ENCODE results near the gene TRAIP. TPM values are rescaled to one million over a fixed set of nuclear protein-coding genes. Genes with fewer than 3 reads are reported as not detected.
"Not testable (repeated sequence)": the region's sequence is repeated elsewhere in the genome, so short reads cannot be mapped to it uniquely, and the experiment has no call there.

TRAIP gene
- total RNA-seq, 8 experiments from 2014 or later: 0.66 to 15.3 (median 3.7) TPM

- in situ Hi-C loops (cut with MboI; ENCODE audit: low pct_unique_long_range_greater_than_20kb in 2 of 9, low sequenced_read_pairs in 9 of 9, unreplicated experiment in 9 of 9): no loop called here
- Histone ChIP-seq H3K4me3 (no peak overlapping the region), H3K27ac (peak overlapping the region; percentile 45 to 84), H3K4me1 (replicated peaks in 1 of 2) (peaks cover 22 to 25% of the 10 kb centered on the region in 2 donors)
- no peak for ATAC-seq (replicated peaks in 6 of 8)
- 14 to 90% (median 79%) methylated on average over 1 to 4 of the region's 4 CpGs; no CpG with 5 or more reads in 6 of the 10 experiments for WGBS, 10 experiments
These were observed 64.8 kb downstream of the TRAIP start for GRCh38 chr3:49791571-49791970.

- peak in 5 of 8 experiments; percentile 18 to 44 (median 34) for ATAC-seq (replicated peaks in 6 of 8)
- in situ Hi-C loops (cut with MboI; ENCODE audit: low pct_unique_long_range_greater_than_20kb in 2 of 9, low sequenced_read_pairs in 9 of 9, unreplicated experiment in 9 of 9): no loop called here
- H3K27ac ChIP-seq: peak overlapping the region; percentile 45 to 84
- H3K4me1 ChIP-seq (replicated peaks in 1 of 2): peaks cover 22 to 25% of the 10 kb centered on the region in 2 donors
- WGBS, 10 experiments: 0 to 100% (median 59%) methylated on average over 1 to 8 of the region's 9 CpGs; no CpG with 5 or more reads in 1 of the 10 experiments
- H3K4me3 ChIP-seq: no peak overlapping the region
These were observed 65.5 kb downstream of the TRAIP start for GRCh38 chr3:49790626-49791411.

- WGBS, 10 experiments: 67 to 100% (median 100%) methylated on average over 1 to 2 of the region's 2 CpGs; no CpG with 5 or more reads in 4 of the 10 experiments
- no peak overlapping the region for H3K4me3 ChIP-seq
- in situ Hi-C loops (cut with MboI; ENCODE audit: low pct_unique_long_range_greater_than_20kb in 2 of 9, low sequenced_read_pairs in 9 of 9, unreplicated experiment in 9 of 9): no loop called here
- ATAC-seq (replicated peaks in 6 of 8): no peak
- no peak overlapping the region for H3K27ac ChIP-seq
- H3K4me1 ChIP-seq (replicated peaks in 1 of 2): peaks cover 29 to 33% of the 10 kb centered on the region in 2 donors
These were observed 68.3 kb downstream of the TRAIP start for GRCh38 chr3:49788056-49788455.

GRCh38 chr3:49787536-49787935 lies 68.8 kb downstream of the TRAIP start:
- no peak overlapping the region for H3K27ac ChIP-seq
- 67 to 100% (median 100%) methylated on average over 1 to 4 of the region's 5 CpGs; no CpG with 5 or more reads in 3 of the 10 experiments for WGBS, 10 experiments
- no peak for ATAC-seq (replicated peaks in 6 of 8)
- H3K4me3 ChIP-seq: no peak overlapping the region
- in situ Hi-C loops (cut with MboI; ENCODE audit: low pct_unique_long_range_greater_than_20kb in 2 of 9, low sequenced_read_pairs in 9 of 9, unreplicated experiment in 9 of 9): no loop called here
- peaks cover 29 to 33% of the 10 kb centered on the region in 2 donors for H3K4me1 ChIP-seq (replicated peaks in 1 of 2)

GRCh38 chr3:49787182-49787464 lies 69.2 kb downstream of the TRAIP start:
- Histone ChIP-seq H3K4me1 (replicated peaks in 1 of 2) (peaks cover 29 to 33% of the 10 kb centered on the region in 2 donors), H3K4me3 (peak overlapping the region in 2 of 5 donors; percentile 96), H3K27ac (peak overlapping the region; percentile 90 to 96)
- WGBS, 10 experiments: 80 to 100% (median 100%) methylated on average over 1 to 2 of the region's 3 CpGs; no CpG with 5 or more reads in 2 of the 10 experiments
- in situ Hi-C loops (cut with MboI; ENCODE audit: low pct_unique_long_range_greater_than_20kb in 2 of 9, low sequenced_read_pairs in 9 of 9, unreplicated experiment in 9 of 9): no loop called here
- ATAC-seq (replicated peaks in 6 of 8): no peak

GRCh38 chr3:49786357-49787181 lies 69.8 kb downstream of the TRAIP start, which contains the start of gene IP6K1:
Gene IP6K1, minus strand, starts transcription at chr3:49786542. Its CDS starts 38,502 bp downstream, at chr3:49748040.
- peak within 1 kb of the TSS; percentile 79 to 96 (median 92) for H3K4me3 ChIP-seq
- ATAC-seq (replicated peaks in 6 of 8): peak; percentile 93 to 99 (median 95)
- WGBS, 10 experiments: 0% methylated on average over 4 to 24 of the region's 55 CpGs; no CpG with 5 or more reads in 6 of the 10 experiments
- in situ Hi-C loops (cut with MboI; ENCODE audit: low pct_unique_long_range_greater_than_20kb in 2 of 9, low sequenced_read_pairs in 9 of 9, unreplicated experiment in 9 of 9): no loop called here
- H3K27ac ChIP-seq: peak within 1 kb of the TSS; percentile 90 to 96
- peaks cover 29 to 30% of the 10 kb centered on the region in 2 donors for H3K4me1 ChIP-seq (replicated peaks in 1 of 2)

GRCh38 chr3:49785565-49786356 lies 70.6 kb downstream of the TRAIP start:
- WGBS, 10 experiments: 0 to 10% (median 7%) methylated on average over 1 to 17 of the region's 50 CpGs
- Histone ChIP-seq H3K4me3 (peak overlapping the region; percentile 79 to 96 (median 92)), H3K4me1 (replicated peaks in 1 of 2) (peaks cover 22 to 23% of the 10 kb centered on the region in 2 donors), H3K27ac (peak overlapping the region; percentile 90 to 95)
- peak; percentile 39 to 59 (median 46) for ATAC-seq (replicated peaks in 6 of 8)
- in situ Hi-C loops (cut with MboI; ENCODE audit: low pct_unique_long_range_greater_than_20kb in 2 of 9, low sequenced_read_pairs in 9 of 9, unreplicated experiment in 9 of 9): no loop called here

- H3K4me1 ChIP-seq (replicated peaks in 1 of 2): peaks cover 12 to 13% of the 10 kb centered on the region in 2 donors
- in situ Hi-C loops (cut with MboI; ENCODE audit: low pct_unique_long_range_greater_than_20kb in 2 of 9, low sequenced_read_pairs in 9 of 9, unreplicated experiment in 9 of 9); ATAC-seq (replicated peaks in 6 of 8); H3K4me3 ChIP-seq; H3K27ac ChIP-seq: not testable (repeated sequence)
- WGBS, 10 experiments: 85 to 100% (median 97%) methylated on average over 1 to 6 of the region's 9 CpGs; no CpG with 5 or more reads in 5 of the 10 experiments
These were observed 74.1 kb downstream of the TRAIP start for GRCh38 chr3:49782277-49782676.

- in situ Hi-C loops (cut with MboI; ENCODE audit: low pct_unique_long_range_greater_than_20kb in 2 of 9, low sequenced_read_pairs in 9 of 9, unreplicated experiment in 9 of 9): no loop called here
- ATAC-seq (replicated peaks in 6 of 8): no peak
- Histone ChIP-seq H3K4me1 (replicated peaks in 1 of 2) (peaks cover 7 to 8% of the 10 kb centered on the region in 2 donors), H3K4me3 (no peak overlapping the region), H3K27ac (no peak overlapping the region)
- WGBS, 10 experiments: 11 to 100% (median 90%) methylated on average over 1 to 5 of the region's 5 CpGs
These were observed 74.8 kb downstream of the TRAIP start for GRCh38 chr3:49781415-49782199.

GRCh38 chr3:49780975-49781365 lies 75.4 kb downstream of the TRAIP start:
- in situ Hi-C loops (cut with MboI; ENCODE audit: low pct_unique_long_range_greater_than_20kb in 2 of 9, low sequenced_read_pairs in 9 of 9, unreplicated experiment in 9 of 9): not testable (repeated sequence)

GRCh38 chr3:49780080-49780974 lies 76.0 kb downstream of the TRAIP start:
- H3K4me3 ChIP-seq: no peak overlapping the region
- peaks cover 6 to 8% of the 10 kb centered on the region in 2 donors for H3K4me1 ChIP-seq (replicated peaks in 1 of 2)
- H3K27ac ChIP-seq: no peak overlapping the region
- peak in 3 of 8 experiments; percentile 93 to 97 (median 96) for ATAC-seq (replicated peaks in 6 of 8)
- in situ Hi-C loops (cut with MboI; ENCODE audit: low pct_unique_long_range_greater_than_20kb in 2 of 9, low sequenced_read_pairs in 9 of 9, unreplicated experiment in 9 of 9): no loop called here
- 67 to 100% (median 88%) methylated on average over 1 to 4 of the region's 4 CpGs; no CpG with 5 or more reads in 3 of the 10 experiments for WGBS, 10 experiments

More at GRCh38 chr3:49780975-49781365, 75.4 kb downstream of the TRAIP start:
- not testable (repeated sequence) for H3K4me3 ChIP-seq; H3K27ac ChIP-seq; H3K4me1 ChIP-seq (replicated peaks in 1 of 2)
- 46 to 100% (median 91%) methylated on average over 3 to 9 of the region's 9 CpGs; no CpG with 5 or more reads in 1 of the 10 experiments for WGBS, 10 experiments
- peak in 3 of 8 experiments; percentile 11 to 25 (median 24) for ATAC-seq (replicated peaks in 6 of 8)

Data from motor neuron (in vitro differentiated cells).